Measurements from ENCODE around the gene ZNF679.
"Not testable (repeated sequence)": the region's sequence is repeated elsewhere in the genome, so short reads cannot be mapped to it uniquely, and the experiment has no call there.

The ZNF679 gene

DNA sequence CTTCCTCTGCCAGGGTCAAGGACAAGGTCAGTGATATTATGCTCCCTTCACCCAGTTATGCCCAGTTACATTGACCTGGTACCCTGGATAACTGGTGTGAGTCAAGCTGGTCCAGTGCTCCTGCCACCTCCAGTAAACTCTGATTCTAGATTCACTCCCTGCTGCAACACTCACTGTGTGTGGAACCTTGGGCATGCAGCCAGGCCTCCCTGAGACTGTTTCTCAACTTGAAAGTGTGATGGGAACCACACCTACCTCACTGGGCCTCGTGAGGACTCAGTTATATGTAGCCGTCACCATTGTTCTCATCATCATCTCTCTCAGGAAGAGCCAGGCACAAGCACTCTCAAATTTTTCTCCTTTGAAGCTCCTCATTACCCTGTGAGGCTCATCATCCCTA, 84.6 kb downstream of the ZNF679 start:
- no peak for DNase-seq

DNA sequence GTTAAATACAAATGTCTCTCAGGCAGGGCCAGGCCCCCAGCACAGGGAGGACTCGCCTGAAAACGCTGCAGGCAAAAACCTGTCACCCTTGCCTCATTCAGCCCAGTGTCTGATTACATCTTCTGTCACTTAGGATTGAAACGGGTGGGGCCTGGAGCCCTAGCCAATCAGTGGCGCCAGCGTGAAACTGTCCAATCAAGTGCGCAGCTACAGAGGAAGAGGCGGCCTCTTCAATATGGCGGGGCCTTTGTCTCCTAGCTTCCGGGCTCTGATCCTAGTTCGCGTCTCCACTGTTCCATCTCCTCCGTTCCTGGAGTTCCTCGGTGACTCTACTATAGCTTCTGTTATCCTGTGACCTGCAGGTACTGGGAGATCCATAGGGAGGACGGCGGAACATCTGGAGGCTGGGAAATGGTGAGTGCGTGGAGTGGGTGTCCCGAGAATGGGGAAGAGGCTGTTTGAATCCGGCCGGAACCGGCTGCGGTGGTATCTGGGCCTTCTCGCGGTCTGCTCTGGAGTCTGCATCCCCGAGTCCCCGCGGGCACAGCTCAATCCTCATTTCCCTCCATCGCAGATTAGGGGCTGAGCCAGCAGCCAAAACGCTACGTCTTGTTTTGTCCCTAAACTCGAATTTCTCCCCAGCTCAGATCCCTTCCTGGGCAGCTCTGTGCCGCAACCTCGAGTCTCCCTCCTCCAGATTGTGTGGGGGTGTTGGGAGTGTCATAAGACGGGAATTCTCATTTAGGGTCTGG, 85.6 kb downstream of the ZNF679 start, which contains the start of gene ZNF736:
Gene ZNF736 (plus strand): TSS at position 222 of the 752 bp plus-strand sequence. CDS start 190 bp downstream, at position 412.
- DNase-seq = peak; percentile 86

DNA sequence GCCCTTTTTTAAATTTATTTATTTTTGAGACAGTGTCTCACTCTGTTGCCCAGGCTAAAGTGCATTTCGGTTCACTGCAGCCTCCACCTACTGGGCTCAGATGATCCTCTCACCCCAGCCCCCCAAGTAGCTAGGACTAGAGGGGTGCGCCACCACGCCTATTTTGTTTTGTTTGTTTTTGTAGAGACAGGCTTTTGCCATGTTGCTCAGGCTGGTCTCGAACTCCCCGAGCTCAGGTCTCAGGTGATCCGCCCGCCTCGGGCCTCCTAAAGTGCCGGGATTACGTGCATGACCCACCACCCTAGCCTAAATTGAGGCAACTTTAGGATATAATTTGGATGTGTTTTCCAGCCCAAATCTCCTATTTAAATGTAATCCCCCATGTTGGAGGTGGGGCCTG, 86.3 kb downstream of the ZNF679 start:
- DNase-seq = no peak

DNA sequence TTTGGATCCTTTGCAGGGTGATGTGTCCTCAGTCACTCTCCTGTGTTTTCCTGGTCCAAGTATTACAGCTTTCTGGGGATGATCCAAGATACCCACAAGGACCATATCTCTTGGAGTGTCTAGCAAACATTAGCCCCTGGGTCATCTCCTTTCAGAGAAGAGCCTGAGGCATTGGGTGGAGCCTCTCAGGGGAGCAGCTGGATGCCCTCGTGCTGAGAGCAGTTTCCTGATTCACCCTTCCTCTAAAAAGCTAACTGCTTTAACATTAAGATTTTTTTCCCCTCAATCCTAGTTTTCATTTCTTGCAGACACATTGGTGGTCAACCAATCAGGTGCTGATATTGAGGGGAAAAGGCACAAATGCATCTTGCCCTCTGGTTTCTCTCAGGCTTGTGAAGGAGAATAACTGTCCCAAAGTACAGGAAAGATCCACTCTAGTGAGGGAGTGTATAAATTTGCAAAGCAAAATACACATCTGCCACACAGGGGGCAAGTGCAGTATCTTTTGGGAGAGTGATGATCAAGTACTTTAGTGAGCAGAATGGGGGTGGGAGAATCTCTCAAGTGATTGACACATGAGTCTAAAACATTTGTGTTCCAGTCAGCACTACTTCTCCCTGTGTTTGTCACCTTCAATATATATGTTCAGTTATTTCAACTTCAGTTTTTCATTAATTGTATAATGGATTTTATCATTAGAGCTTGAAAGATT, 87.9 kb downstream of the ZNF679 start:
- DNase-seq = not testable (repeated sequence)
